ELF-1 (cell line): ENCODE measurements around the gene HIPK2.
"Not testable (repeated sequence)": the region's sequence is repeated elsewhere in the genome, so short reads cannot be mapped to it uniquely, and the experiment has no call there.

Source experiments
- DNase-seq: peaks from one replicate; pipeline ENCODE4 v3.0.0-alpha.2; 2016; ENCODE audit warnings: low read depth, low spot score

HIPK2 gene

DNA sequence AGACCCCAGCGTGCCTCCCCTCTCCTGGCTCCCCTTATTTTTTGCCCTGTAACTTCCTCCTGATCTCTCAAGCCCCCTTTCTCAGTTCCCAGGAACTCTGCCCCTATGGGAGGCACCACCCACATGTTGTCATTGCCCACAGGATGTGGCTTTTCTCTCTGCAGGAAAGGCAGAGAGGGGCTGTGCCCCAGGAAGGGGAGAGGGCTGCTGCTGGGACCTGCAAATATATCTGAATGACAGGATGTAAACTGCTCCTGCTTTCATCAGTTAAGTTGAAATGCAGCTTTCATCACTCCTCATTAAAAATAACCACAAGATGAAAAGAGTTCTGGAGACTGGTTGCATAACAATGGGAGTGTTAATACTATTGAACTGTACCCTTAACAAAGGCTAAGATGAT, 151.0 kb downstream of the HIPK2 start:
- DNase-seq, result no peak

- no peak for DNase-seq
Observed at GRCh38 chr7:139623518-139623917, 154.3 kb downstream of the HIPK2 start.

- peak; percentile 59 for DNase-seq
Observed at GRCh38 chr7:139620676-139621344, 157.0 kb downstream of the HIPK2 start.

DNA sequence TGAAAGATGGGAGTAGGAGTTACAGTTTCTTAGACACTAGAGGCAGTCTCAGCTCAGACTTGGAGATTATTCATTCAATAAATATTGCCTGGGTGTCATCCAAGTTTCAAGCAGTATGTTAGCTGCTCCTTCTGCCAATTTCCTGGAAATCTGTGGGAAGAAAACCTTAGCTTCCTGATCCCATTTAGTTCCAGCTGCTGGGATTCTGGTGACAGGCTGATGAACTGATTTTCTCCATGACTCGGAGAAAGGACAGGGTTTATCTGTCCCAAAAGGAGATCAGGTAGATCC, 158.5 kb downstream of the HIPK2 start:
- no peak for DNase-seq

DNA sequence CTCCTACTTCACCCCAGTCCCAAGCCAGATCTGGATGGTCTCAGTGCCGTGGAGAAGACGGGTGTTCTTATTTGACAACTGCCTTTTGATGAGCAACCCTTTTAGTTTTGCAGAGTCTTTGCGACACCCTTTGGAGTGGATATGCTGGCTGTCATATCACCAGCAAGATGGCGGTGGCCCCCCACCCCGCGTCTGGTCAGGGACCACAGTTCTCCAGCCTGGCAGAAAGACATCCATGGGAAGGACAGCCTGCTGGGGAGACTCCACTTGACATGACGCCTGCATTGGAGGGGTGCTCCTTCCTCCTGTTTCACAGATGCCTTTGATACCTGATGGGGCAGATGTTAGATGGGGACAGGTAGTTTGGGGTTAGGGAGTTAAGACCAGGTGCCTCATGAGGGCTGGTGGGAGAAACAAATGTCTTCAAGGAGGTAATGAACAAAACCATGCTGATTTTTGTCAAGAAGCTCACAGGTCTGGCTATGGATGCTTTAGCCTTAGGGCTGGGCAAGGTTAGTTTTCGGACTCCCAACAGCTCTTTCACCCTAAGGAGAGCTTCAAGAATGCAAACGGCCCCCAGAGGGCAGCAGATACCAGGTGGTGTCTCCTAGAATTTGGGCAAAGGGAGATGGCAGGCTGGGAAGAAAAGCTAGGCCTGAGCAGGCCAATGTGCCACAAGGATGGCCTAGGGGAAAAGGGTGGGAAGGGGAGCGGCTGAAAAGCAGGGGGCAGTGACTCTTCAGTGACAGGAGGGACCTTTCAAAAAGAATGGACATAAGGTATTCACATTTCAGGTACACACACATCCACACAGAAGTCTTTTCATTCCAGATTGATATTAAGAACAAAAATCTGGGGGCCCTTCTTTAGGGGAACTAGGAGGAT, 159.1 kb downstream of the HIPK2 start:
- DNase-seq, result peak; percentile 49

- DNase-seq, result no peak
Observed at GRCh38 chr7:139617074-139617473, 160.7 kb downstream of the HIPK2 start.

DNA sequence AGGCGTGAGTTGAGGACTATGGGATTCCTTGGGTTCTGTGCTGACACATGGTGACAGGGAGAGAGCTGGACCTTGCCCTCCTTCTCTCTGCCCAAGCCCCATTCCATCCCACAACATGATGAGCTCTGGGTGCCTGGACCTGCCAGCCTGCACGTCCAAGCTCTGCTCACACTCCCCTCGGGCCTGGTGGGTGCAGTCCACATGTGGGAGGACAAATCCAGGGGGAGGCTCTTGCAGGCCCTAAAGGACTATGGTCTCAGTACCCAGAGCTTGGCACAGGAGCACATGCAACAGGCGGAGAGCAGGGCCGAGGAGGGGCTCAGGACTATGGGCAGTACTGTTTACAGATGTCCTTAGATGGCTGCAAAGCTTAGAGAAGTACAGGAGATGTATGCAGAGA, 162.9 kb downstream of the HIPK2 start:
- no peak for DNase-seq

DNA sequence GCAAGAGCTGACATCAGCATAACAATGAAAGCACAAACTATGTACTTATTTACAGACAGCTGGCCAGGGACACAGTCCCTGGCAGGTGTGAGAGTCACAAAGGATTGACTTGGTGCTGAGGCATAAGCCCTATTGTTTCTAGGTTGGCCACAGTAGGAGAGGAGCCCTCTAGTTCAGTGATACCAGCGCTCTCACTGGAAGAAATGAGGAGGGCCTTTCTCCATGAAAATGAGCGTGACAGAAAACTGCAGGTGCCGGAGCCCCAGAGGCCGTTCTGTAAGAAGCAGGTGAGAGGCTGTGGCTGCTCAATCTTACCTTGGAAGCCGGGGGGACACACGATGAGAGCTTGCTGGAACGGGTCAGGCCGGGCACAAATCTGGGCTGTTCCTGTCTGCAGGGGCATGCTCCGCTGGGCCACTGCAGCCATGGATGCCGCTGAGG, 163.8 kb downstream of the HIPK2 start:
- no peak for DNase-seq

GRCh38 chr7:139611556-139611955, 166.2 kb downstream of the HIPK2 start:
- DNase-seq, result not testable (repeated sequence)

GRCh38 chr7:139610595-139610994, 167.2 kb downstream of the HIPK2 start:
- no peak for DNase-seq

GRCh38 chr7:139603896-139604295, 173.9 kb downstream of the HIPK2 start:
- DNase-seq, result no peak

GRCh38 chr7:139603282-139603681, 174.5 kb downstream of the HIPK2 start:
- DNase-seq, result no peak

GRCh38 chr7:139602143-139602722, 175.6 kb downstream of the HIPK2 start:
- DNase-seq, result no peak

DNA sequence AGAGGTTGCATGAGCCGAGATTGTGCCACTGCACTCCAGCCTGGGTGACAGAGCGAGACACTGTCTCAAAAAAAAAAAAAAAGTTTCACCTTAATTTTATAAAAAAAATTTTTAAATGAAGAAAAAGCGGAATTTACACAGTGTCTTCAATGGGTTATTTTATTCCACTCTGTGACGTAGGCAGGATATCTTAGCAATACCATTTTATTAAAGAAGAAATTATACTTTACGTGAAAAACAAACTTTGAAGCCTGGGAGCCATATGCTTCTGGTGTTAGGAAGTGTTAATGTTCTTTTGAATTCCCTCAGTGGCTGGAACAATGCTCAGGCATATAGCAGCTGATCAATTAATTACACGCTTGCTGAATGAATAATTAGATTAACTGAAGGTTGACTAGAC, 176.6 kb downstream of the HIPK2 start:
- DNase-seq, result no peak

GRCh38 chr7:139600306-139600705, 177.5 kb downstream of the HIPK2 start:
- DNase-seq, result no peak

DNA sequence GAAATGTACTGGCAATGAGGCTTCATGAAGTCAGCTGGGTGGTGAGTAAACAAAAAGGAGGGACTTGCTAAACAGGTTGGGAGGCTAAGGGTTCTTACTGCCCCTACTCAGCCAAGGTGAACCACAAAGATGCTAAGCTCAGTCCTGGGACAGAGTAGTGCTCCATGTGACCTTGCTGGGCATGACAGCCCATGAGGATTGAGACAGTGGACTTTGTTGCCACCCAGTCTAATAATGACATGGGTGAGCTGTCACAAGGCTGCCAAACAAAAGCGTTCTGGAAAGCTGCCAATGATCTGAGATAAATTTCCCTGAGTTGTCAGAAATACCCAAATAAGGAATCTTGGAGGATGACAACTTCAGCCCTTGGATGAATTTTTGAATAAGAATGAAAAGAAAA, 179.2 kb downstream of the HIPK2 start:
- no peak for DNase-seq

DNA sequence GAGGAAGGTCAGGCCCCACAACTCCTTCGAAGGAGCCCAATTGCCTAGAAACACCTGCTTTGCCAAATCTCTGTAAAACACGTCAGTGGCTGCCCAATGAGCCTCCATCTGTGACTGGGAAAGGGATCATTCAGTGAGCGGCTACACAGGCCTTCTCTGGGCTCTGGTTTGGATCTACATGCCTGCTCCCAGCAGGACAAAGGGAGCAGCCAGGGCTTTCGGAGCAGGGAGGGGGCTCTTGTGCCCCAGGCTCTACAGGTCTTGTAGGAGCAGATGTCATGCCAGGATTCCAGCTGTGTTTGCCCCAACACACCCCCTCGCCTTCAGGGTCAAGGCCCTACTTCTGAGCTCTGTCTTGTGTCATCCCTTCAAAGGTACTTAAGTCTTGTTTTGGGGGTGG, 180.8 kb downstream of the HIPK2 start:
- DNase-seq, result peak; percentile 85

DNA sequence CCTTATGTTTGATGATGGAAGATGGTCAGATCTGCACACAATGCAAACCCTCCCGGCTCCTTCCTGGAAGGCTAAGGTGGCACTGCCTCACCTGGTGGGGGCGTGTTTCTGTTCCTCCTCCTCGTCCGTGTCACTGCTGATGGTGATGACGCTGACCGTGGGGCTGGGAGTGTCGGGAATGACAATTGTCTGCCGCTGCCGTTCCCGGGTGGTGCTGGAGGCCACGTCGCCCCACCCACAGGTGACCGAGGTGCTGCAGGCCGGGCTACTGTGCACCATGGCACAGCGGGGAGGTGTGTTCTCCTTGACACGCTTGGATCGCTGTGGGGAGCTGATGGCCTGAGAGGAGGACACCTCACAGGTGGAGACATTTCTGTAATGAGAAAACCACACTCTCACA, 181.2 kb downstream of the HIPK2 start:
- no peak for DNase-seq

DNA sequence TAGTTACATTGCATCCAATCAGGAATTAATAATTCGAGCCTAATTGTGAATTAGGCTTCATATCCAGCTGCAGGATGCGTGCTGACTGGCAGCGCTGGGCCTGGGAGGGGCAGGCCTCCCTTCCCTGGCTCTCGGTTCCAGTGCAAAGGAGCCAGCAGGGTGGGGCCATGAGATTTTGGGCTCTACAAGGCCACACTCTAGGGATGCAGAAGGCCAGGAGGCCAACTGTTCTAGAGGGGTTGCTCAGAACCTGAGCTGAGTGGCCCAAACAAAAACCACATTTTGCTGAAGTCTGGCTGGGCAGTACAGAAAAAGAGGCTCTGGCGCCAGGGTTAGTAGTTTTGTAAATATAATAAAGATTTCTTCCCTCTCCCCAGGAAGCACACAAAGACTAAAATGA, 182.0 kb downstream of the HIPK2 start:
- DNase-seq, result no peak

DNA sequence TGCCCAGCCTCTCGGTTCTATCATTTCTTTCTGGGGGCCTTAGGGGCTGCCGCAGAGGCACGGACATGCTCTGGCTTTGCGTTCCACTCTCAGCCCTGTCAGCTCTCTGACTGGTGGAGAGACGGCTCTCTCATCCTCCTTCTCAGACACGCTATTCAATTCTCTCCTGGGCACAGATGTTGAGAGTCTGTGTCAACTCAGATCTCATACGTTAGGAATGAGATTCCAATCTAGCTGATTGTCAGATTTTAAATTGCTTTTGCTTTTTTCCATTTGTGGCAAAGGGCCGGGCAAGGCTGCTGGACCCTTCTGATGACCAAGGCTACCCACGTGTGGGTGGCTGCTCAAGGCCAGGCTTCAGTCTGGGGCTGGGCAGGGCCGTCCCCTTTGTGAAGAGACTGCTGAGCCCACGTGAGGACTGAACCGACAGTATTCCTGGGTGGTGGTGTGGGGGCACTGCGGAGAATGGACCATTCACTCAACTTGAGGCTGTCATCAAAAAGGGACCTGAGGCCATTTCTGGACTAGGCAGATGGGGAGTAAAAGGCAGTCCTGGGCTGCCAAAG, 182.8 kb downstream of the HIPK2 start:
- no peak for DNase-seq

- no peak for DNase-seq
Observed at GRCh38 chr7:139594090-139594489, 183.7 kb downstream of the HIPK2 start.

DNA sequence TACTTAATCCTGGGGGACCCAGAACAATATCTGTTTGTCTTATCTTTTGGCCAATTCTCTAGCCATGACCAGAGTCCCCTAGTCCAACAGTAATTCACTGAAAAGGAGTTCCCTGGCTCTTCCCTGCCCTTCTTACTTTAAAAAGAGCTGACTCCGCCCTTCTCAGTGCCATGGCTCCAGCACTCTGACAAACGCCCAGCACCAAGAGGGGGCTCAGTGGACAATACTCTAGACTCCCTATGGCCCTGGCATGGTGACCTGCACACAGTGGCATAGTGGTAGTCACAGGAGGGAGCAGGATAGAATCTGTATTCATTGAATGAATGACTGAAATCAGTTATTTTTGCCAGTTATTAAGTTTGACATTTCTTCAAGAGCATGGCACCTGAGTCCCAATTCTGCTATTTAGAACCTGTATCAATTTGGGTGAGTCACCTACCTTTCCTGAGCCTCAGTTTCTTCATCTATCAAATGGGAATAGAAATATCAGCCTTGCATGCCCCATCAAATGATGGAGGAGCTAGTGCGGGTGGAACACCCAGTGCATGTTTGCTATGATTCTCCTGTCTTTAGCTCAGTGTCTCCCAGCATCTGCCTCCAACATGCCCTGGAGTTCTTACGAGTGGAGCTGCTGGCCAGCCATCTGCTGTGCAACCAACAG, 184.9 kb downstream of the HIPK2 start:
- no peak for DNase-seq
